GM23338 (cell line): ENCODE measurements around the gene ZNF678. TPM values are rescaled to one million over a fixed set of nuclear protein-coding genes. Genes with fewer than 3 reads are reported as not detected.

Source experiments
- ATAC-seq: fragments of 200-7000 bp; cut with Tn5 transposase; 3 replicates; pipeline ENCODE4 v1.9.1; 2020
- DNase-seq: peaks from one replicate; pipeline ENCODE4 v3.0.0-alpha.2; 2015; ENCODE audit warnings: low spot score
- H2AFZ ChIP-seq: fragments of 200-600 bp; sonication (generic); 2 replicates; pipeline ENCODE4 v1.8.0; 2016; ENCODE audit warnings: antibody characterized with exemption, mild to moderate bottlenecking, moderate library complexity
- H3F3A ChIP-seq: fragments of 200-600 bp; sonication (generic); replicated peaks from 2 replicates; pipeline ENCODE4 v1.8.0; 2017; ENCODE audit warnings: antibody characterized with exemption, mixed run types, low read depth
- H3K27ac ChIP-seq: fragments of 200-600 bp; sonication (generic); 2 replicates; pipeline ENCODE4 v1.6.1; 2016; ENCODE audit warnings: low read depth
- H3K27me3 ChIP-seq: fragments of 200-600 bp; sonication (generic); 2 replicates; pipeline ENCODE4 v1.8.0; 2016; ENCODE audit warnings: mild to moderate bottlenecking, mixed run types, moderate library complexity; ENCODE audit not compliant: insufficient read depth
- H3K36me3 ChIP-seq: fragments of 200-600 bp; sonication (generic); 2 replicates; pipeline ENCODE4 v1.8.0; 2016; ENCODE audit warnings: mild to moderate bottlenecking; ENCODE audit not compliant: insufficient read depth
- H3K4me1 ChIP-seq: fragments of 200-600 bp; sonication (generic); 2 replicates; pipeline ENCODE4 v1.8.0; 2016; ENCODE audit warnings: mild to moderate bottlenecking, moderate library complexity; ENCODE audit not compliant: insufficient read depth
- H3K4me2 ChIP-seq: fragments of 200-600 bp; sonication (generic); 2 replicates; pipeline ENCODE4 v1.7.1; 2017; ENCODE audit warnings: mixed run types
- H3K4me3 ChIP-seq: fragments of 200-600 bp; sonication (generic); 2 replicates; pipeline ENCODE4 v1.6.1; 2016; ENCODE audit warnings: mixed run types
- H3K79me2 ChIP-seq: fragments of 200-600 bp; sonication (generic); replicated peaks from 2 replicates; pipeline ENCODE4 v1.8.0; 2017; ENCODE audit warnings: mild to moderate bottlenecking; ENCODE audit not compliant: insufficient read depth
- H3K9me2 ChIP-seq: fragments of 200-600 bp; sonication (generic); 2 replicates; pipeline ENCODE4 v1.8.0; 2017; ENCODE audit not compliant: insufficient read depth
- H4K20me1 ChIP-seq: fragments of 200-600 bp; sonication (generic); replicated peaks from 2 replicates; pipeline ENCODE4 v1.8.0; 2017; ENCODE audit warnings: mild to moderate bottlenecking; ENCODE audit not compliant: insufficient read depth
- H3K27ac Mint-ChIP-seq: 2 replicates; pipeline ENCODE4 v1.8.0; 2020; ENCODE audit warnings: inconsistent platforms, mild to moderate bottlenecking, moderate library complexity, mixed read lengths
- H3K27me3 Mint-ChIP-seq: 3 replicates; pipeline ENCODE4 v1.8.0; 2022; ENCODE audit warnings: low read depth, mild to moderate bottlenecking, moderate library complexity, mixed read lengths, inconsistent platforms; ENCODE audit not compliant: insufficient read depth, poor library complexity
- H3K36me3 Mint-ChIP-seq: 3 replicates; pipeline ENCODE4 v1.8.0; 2021; ENCODE audit warnings: low read depth, mild to moderate bottlenecking, inconsistent platforms, moderate library complexity, mixed read lengths
- H3K4me1 Mint-ChIP-seq: 3 replicates; pipeline ENCODE4 v1.8.0; 2020; ENCODE audit warnings: mild to moderate bottlenecking, inconsistent platforms, mixed read lengths
- H3K4me3 Mint-ChIP-seq: 3 replicates; pipeline ENCODE4 v1.8.0; 2021; ENCODE audit warnings: moderate library complexity, mild to moderate bottlenecking, inconsistent platforms, mixed read lengths
- H3K9me3 Mint-ChIP-seq: 3 replicates; pipeline ENCODE4 v1.8.0; 2020; ENCODE audit warnings: moderate library complexity, mild to moderate bottlenecking, inconsistent platforms, mixed read lengths
- CREB1 ChIP-seq: fragments of 250-450 bp; sonication (Bioruptor Pico); IDR thresholded peaks from 2 replicates; pipeline ENCODE4 v1.5.0; 2020; ENCODE audit warnings: low read depth, mild to moderate bottlenecking, moderate library complexity
- EZH2 ChIP-seq: fragments of 200-600 bp; sonication (generic); IDR thresholded peaks from one replicate; pipeline ENCODE4 v1.8.0; 2017; ENCODE audit warnings: antibody characterized with exemption, mild to moderate bottlenecking, low read depth; ENCODE audit not compliant: unreplicated experiment
- EZH2phosphoT487 ChIP-seq: fragments of 200-600 bp; sonication (generic); IDR thresholded peaks from one replicate; pipeline ENCODE4 v1.8.1; 2018; ENCODE audit warnings: antibody characterized with exemption; ENCODE audit not compliant: unreplicated experiment
- JUNB ChIP-seq: IDR thresholded peaks from one replicate; pipeline ENCODE4 v1.6.1; 2016; ENCODE audit warnings: antibody characterized with exemption; ENCODE audit not compliant: unreplicated experiment
- NANOG ChIP-seq: IDR thresholded peaks from 2 replicates; pipeline ENCODE4 v1.6.1; 2016; ENCODE audit warnings: antibody characterized with exemption, borderline replicate concordance
- POLR2AphosphoS5 ChIP-seq: IDR thresholded peaks from 2 replicates; pipeline ENCODE4 v1.6.1; 2016; ENCODE audit warnings: antibody characterized with exemption, low read depth
- STAT1 ChIP-seq: IDR thresholded peaks from one replicate; pipeline ENCODE4 v1.6.1; 2016; ENCODE audit warnings: antibody characterized with exemption; ENCODE audit not compliant: unreplicated experiment
- ZNF114 ChIP-seq: fragments of 250-450 bp; sonication (Bioruptor Pico); IDR thresholded peaks from 2 replicates; pipeline ENCODE4 v1.5.0; 2020; ENCODE audit warnings: mild to moderate bottlenecking, moderate library complexity
- ZNF331 ChIP-seq: fragments of 250-450 bp; sonication (Bioruptor Pico); IDR thresholded peaks from 2 replicates; pipeline ENCODE4 v1.5.0; 2020; ENCODE audit warnings: low read depth, mild to moderate bottlenecking, moderate library complexity
- ZNF462 ChIP-seq: fragments of 250-450 bp; sonication (Bioruptor Pico); IDR thresholded peaks from 2 replicates; pipeline ENCODE4 v1.5.0; 2020; ENCODE audit warnings: mild to moderate bottlenecking, moderate library complexity
- polyA plus RNA-seq: library from polyadenylated mRNA; unstranded; fragments of >200 nt; fragmentation: Nextera tagmentation; extraction: Ambion mirVana; gene quantifications from 2 replicates; pipeline ENCODE4 v1.2.1, GENCODE V29; 2016
- total RNA-seq: library from RNA; depleted of rRNA; stranded (reverse); fragments of >200 nt; shearing (Covaris generic); gene quantifications from 2 replicates; pipeline ENCODE4 v1.2.3, GENCODE V29; 2014
- TF ChIP-seq, protein P1 (sequence below): IDR thresholded peaks from one replicate; pipeline ENCODE4 v1.6.1; 2018; ENCODE audit warnings: antibody characterized with exemption; ENCODE audit not compliant: unreplicated experiment
- TF ChIP-seq, protein P2 (sequence below): IDR thresholded peaks from 2 replicates; pipeline ENCODE4 v1.6.1; 2016; ENCODE audit warnings: antibody characterized with exemption
- TF ChIP-seq, protein P3 (sequence below), 2 experiments: fragments of 200-600 bp in 1 of 2; sonication (generic) in 1 of 2; conservative IDR thresholded peaks; 2 replicates each; pipeline versions ENCODE4 v1.5.1 to v1.6.1; 2016 to 2017; ENCODE audit warnings: antibody characterized with exemption in 2 of 2, low read depth in 2 of 2, mild to moderate bottlenecking in 2 of 2, moderate library complexity in 1 of 2

ZNF678 gene
- total and polyA plus RNA-seq, 2 experiments from 2014 or later: 8.6 to 60.0 TPM

GRCh38 chr1:227697321-227697864, 134.0 kb downstream of the ZNF678 start:
- no peak overlapping the region for H3K4me2 ChIP-seq
- H3K36me3 ChIP-seq: peaks cover 11% of the 10 kb centered on the region; the same call in 1 of the 2 replicates
- H3K27me3 ChIP-seq: no peaks in the 10 kb centered on the region
- H3K36me3 Mint-ChIP-seq: peaks cover 14% of the 10 kb centered on the region
- no peaks in the 10 kb centered on the region for H3K9me2 ChIP-seq
- no peaks in the 10 kb centered on the region for H3K4me1 Mint-ChIP-seq
- no peak for TF ChIP-seq POLR2AphosphoS5
- TF ChIP-seq, protein P1, sequence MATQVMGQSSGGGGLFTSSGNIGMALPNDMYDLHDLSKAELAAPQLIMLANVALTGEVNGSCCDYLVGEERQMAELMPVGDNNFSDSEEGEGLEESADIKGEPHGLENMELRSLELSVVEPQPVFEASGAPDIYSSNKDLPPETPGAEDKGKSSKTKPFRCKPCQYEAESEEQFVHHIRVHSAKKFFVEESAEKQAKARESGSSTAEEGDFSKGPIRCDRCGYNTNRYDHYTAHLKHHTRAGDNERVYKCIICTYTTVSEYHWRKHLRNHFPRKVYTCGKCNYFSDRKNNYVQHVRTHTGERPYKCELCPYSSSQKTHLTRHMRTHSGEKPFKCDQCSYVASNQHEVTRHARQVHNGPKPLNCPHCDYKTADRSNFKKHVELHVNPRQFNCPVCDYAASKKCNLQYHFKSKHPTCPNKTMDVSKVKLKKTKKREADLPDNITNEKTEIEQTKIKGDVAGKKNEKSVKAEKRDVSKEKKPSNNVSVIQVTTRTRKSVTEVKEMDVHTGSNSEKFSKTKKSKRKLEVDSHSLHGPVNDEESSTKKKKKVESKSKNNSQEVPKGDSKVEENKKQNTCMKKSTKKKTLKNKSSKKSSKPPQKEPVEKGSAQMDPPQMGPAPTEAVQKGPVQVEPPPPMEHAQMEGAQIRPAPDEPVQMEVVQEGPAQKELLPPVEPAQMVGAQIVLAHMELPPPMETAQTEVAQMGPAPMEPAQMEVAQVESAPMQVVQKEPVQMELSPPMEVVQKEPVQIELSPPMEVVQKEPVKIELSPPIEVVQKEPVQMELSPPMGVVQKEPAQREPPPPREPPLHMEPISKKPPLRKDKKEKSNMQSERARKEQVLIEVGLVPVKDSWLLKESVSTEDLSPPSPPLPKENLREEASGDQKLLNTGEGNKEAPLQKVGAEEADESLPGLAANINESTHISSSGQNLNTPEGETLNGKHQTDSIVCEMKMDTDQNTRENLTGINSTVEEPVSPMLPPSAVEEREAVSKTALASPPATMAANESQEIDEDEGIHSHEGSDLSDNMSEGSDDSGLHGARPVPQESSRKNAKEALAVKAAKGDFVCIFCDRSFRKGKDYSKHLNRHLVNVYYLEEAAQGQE: no peak
- TF ChIP-seq ZNF114 (CRISPR knock-in tag): no peak
- no peak for TF ChIP-seq ZNF462 (CRISPR knock-in tag)
- TF ChIP-seq, protein P2, sequence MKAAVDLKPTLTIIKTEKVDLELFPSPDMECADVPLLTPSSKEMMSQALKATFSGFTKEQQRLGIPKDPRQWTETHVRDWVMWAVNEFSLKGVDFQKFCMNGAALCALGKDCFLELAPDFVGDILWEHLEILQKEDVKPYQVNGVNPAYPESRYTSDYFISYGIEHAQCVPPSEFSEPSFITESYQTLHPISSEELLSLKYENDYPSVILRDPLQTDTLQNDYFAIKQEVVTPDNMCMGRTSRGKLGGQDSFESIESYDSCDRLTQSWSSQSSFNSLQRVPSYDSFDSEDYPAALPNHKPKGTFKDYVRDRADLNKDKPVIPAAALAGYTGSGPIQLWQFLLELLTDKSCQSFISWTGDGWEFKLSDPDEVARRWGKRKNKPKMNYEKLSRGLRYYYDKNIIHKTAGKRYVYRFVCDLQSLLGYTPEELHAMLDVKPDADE: no peak
- TF ChIP-seq EZH2: no peak
- TF ChIP-seq, protein P3, sequence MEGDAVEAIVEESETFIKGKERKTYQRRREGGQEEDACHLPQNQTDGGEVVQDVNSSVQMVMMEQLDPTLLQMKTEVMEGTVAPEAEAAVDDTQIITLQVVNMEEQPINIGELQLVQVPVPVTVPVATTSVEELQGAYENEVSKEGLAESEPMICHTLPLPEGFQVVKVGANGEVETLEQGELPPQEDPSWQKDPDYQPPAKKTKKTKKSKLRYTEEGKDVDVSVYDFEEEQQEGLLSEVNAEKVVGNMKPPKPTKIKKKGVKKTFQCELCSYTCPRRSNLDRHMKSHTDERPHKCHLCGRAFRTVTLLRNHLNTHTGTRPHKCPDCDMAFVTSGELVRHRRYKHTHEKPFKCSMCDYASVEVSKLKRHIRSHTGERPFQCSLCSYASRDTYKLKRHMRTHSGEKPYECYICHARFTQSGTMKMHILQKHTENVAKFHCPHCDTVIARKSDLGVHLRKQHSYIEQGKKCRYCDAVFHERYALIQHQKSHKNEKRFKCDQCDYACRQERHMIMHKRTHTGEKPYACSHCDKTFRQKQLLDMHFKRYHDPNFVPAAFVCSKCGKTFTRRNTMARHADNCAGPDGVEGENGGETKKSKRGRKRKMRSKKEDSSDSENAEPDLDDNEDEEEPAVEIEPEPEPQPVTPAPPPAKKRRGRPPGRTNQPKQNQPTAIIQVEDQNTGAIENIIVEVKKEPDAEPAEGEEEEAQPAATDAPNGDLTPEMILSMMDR (conservative IDR thresholded peaks at IDR 0.05; ENCODE audit: low read depth in 2 of 2): no peak
- TF ChIP-seq NANOG: no peak
- no peak for TF ChIP-seq ZNF331
- no peak for TF ChIP-seq STAT1
- TF ChIP-seq JUNB: no peak
- no peak for TF ChIP-seq EZH2phosphoT487
- TF ChIP-seq CREB1: no peak
- H3K27ac ChIP-seq: no peak overlapping the region
- H3K27ac Mint-ChIP-seq: no peak overlapping the region
- ATAC-seq: no peak
- H3K9me3 Mint-ChIP-seq: peaks cover 53% of the 10 kb centered on the region
- H3K4me1 ChIP-seq: no peaks in the 10 kb centered on the region
- DNase-seq: no peak
- H3K79me2 ChIP-seq: no peaks in the 10 kb centered on the region
- H3K4me3 Mint-ChIP-seq: no peak overlapping the region
- peaks cover 2% of the 10 kb centered on the region for H3K27me3 Mint-ChIP-seq
- no peaks in the 10 kb centered on the region for H3F3A ChIP-seq
- H3K4me3 ChIP-seq: no peak overlapping the region
- no peaks in the 10 kb centered on the region for H4K20me1 ChIP-seq
- H2AFZ ChIP-seq: no peak overlapping the region
